Naive thymus-derived CD4-positive, alpha-beta T cell (primary cell): ENCODE data around the gene NGEF. TPM values are rescaled to one million over a fixed set of nuclear protein-coding genes. Genes with fewer than 3 reads are reported as not detected.

Experiments
- ATAC-seq: fragments of 150-1000 bp; cut with Tn5 transposase; 2 replicates; pipeline ENCODE4 v1.10.0; 2021; ENCODE audit warnings: mild to moderate bottlenecking, moderate library complexity
- CTCF ChIA-PET: fragments of 350-600 bp; sonication (Branson Sonifier 250); formaldehyde crosslinking; loops from one replicate; lab custom pipeline; 2021; ENCODE audit warnings: antibody characterized with exemption; lab: Charles Lee
- POLR2A ChIA-PET: fragments of 350-600 bp; sonication (Branson Sonifier 250); formaldehyde crosslinking; loops from one replicate; lab custom pipeline; 2021; ENCODE audit warnings: antibody characterized with exemption, inconsistent platforms; lab: Charles Lee
- DNase-seq, 9 donors: peaks; one replicate each; pipeline versions ENCODE4 v3.0.0 to v3.0.0-alpha.2; 2020 to 2022; ENCODE audit warnings: mixed read lengths in 1 of 9
- H3K27ac ChIP-seq: one replicate; pipeline ENCODE4 v1.7.0; 2013; ENCODE audit warnings: mild to moderate bottlenecking, low read depth, low read length, moderate library complexity
- H3K27me3 ChIP-seq, 2 donors: one replicate each; pipeline ENCODE4 v1.7.0; 2013; ENCODE audit warnings: low read length in 2 of 2, mild to moderate bottlenecking in 2 of 2, moderate library complexity in 2 of 2; ENCODE audit not compliant: control insufficient read depth in 2 of 2, insufficient read depth in 2 of 2
- H3K36me3 ChIP-seq, 3 experiments: 1 replicate in 2 of 3; 2 replicates in 1 of 3; pipeline ENCODE4 v1.7.0; 2013; ENCODE audit warnings: low read length in 3 of 3, mild to moderate bottlenecking in 3 of 3, moderate library complexity in 1 of 3; ENCODE audit not compliant: insufficient read depth in 3 of 3, control insufficient read depth in 2 of 3
- H3K4me1 ChIP-seq, 2 donors: one replicate each; pipeline ENCODE4 v1.7.0; 2013; ENCODE audit warnings: low read length in 2 of 2, mild to moderate bottlenecking in 2 of 2, moderate library complexity in 1 of 2; ENCODE audit not compliant: control insufficient read depth in 2 of 2, insufficient read depth in 2 of 2
- H3K4me3 ChIP-seq: 2 replicates; pipeline ENCODE4 v1.7.0; 2013; ENCODE audit warnings: mild to moderate bottlenecking, low read length
- H3K9me3 ChIP-seq, 3 experiments: 1 replicate in 2 of 3; 2 replicates in 1 of 3; pipeline ENCODE4 v1.7.0; 2013; ENCODE audit warnings: low read length in 3 of 3; ENCODE audit not compliant: control insufficient read depth in 2 of 3
- H3K27ac Mint-ChIP-seq, 9 donors: one replicate each; pipeline ENCODE4 v1.8.0; 2020 to 2022; ENCODE audit warnings: mixed read lengths in 9 of 9, mild to moderate bottlenecking in 8 of 9, moderate library complexity in 5 of 9, inconsistent platforms in 2 of 9
- H3K27me3 Mint-ChIP-seq, 5 donors: one replicate each; pipeline ENCODE4 v1.8.0; 2021 to 2022; ENCODE audit warnings: mixed read lengths in 5 of 5, mild to moderate bottlenecking in 1 of 5
- H3K36me3 Mint-ChIP-seq, 5 donors: one replicate each; pipeline ENCODE4 v1.8.0; 2020 to 2022; ENCODE audit warnings: mixed read lengths in 5 of 5, mild to moderate bottlenecking in 3 of 5, inconsistent platforms in 1 of 5
- H3K4me1 Mint-ChIP-seq, 7 donors: one replicate each; pipeline ENCODE4 v1.8.0; 2020 to 2022; ENCODE audit warnings: mixed read lengths in 7 of 7, mild to moderate bottlenecking in 3 of 7, inconsistent platforms in 1 of 7
- H3K4me3 Mint-ChIP-seq, 10 donors: one replicate each; pipeline ENCODE4 v1.8.0; 2020 to 2022; ENCODE audit warnings: mild to moderate bottlenecking in 10 of 10, mixed read lengths in 10 of 10, moderate library complexity in 6 of 10, inconsistent platforms in 2 of 10
- H3K9me3 Mint-ChIP-seq, 11 donors: one replicate each; pipeline ENCODE4 v1.8.0; 2020 to 2022; ENCODE audit warnings: mixed read lengths in 11 of 11, mild to moderate bottlenecking in 4 of 11, inconsistent platforms in 1 of 11, moderate library complexity in 1 of 11
- intact Hi-C, 2 donors: fragments of 100-400 bp; cut with micrococcal nuclease; formaldehyde crosslinking; loops; one replicate each; pipeline ENCODE4 v1.15.1; 2023
- polyA plus RNA-seq, 2 donors: library from polyadenylated mRNA; unstranded; fragments of 300-500 nt; fragmentation: Illumina TruSeq; gene quantifications; one replicate each; pipeline ENCODE4 v1.2.3, GENCODE V29; 2021
- total RNA-seq, 6 experiments: library from RNA in 5 of 6; stranded (reverse) in 5 of 6; gene quantifications; 1 replicate in 5 of 6; 2 replicates in 1 of 6; pipeline ENCODE4 v1.2.3 and lab custom pipeline; 2021 to 2026

NGEF gene
- total and polyA plus RNA-seq, 7 experiments from 2014 or later = not detected

- Mint-ChIP-seq H3K4me1 (peaks cover 0 to 2% (median 0%) of the 10 kb centered on the region in 7 donors), H3K4me3 (no peak overlapping the region), H3K27me3 (peaks cover 37 to 57% (median 43%) of the 10 kb centered on the region in 5 donors), H3K9me3 (peaks cover 0 to 6% (median 0%) of the 10 kb centered on the region in 11 donors), H3K27ac (no peak overlapping the region), H3K36me3 (no peaks in the 10 kb centered on the region)
- no peak for ATAC-seq
- H3K36me3 ChIP-seq = no peaks in the 10 kb centered on the region
- no peak for DNase-seq
- ChIA-PET CTCF (no interaction called here), POLR2A (no interaction called here)
- no peak overlapping the region for H3K27ac ChIP-seq
- no peaks in the 10 kb centered on the region for H3K4me1 ChIP-seq
- H3K4me3 ChIP-seq = no peak overlapping the region
- intact Hi-C loops = no loop called here
- H3K9me3 ChIP-seq = no peaks in the 10 kb centered on the region
- peaks cover 0 to 5% of the 10 kb centered on the region in 2 donors for H3K27me3 ChIP-seq
Measured at GRCh38 chr2:232920760-232921159, 92.3 kb downstream of the NGEF start.

- CTCF ChIA-PET = no interaction called here
- intact Hi-C loops = no loop called here
- H3K4me3 Mint-ChIP-seq = no peak overlapping the region
- H3K27ac Mint-ChIP-seq = no peak overlapping the region
- Histone ChIP-seq H3K4me3 (no peak overlapping the region), H3K9me3 (no peaks in the 10 kb centered on the region), H3K27ac (no peak overlapping the region), H3K4me1 (no peaks in the 10 kb centered on the region), H3K27me3 (peaks cover 0 to 3% of the 10 kb centered on the region in 2 donors), H3K36me3 (no peaks in the 10 kb centered on the region)
- H3K36me3 Mint-ChIP-seq = no peaks in the 10 kb centered on the region
- POLR2A ChIA-PET = no interaction called here
- peaks cover 0 to 2% (median 0%) of the 10 kb centered on the region in 7 donors for H3K4me1 Mint-ChIP-seq
- peaks cover 0 to 6% (median 0%) of the 10 kb centered on the region in 11 donors for H3K9me3 Mint-ChIP-seq
- DNase-seq (no peak), ATAC-seq (no peak)
- peaks cover 34 to 57% (median 40%) of the 10 kb centered on the region in 5 donors for H3K27me3 Mint-ChIP-seq
Measured at GRCh38 chr2:232920055-232920454, 93.0 kb downstream of the NGEF start.

- Mint-ChIP-seq H3K4me1 (peaks cover 0 to 2% (median 0%) of the 10 kb centered on the region in 7 donors), H3K36me3 (no peaks in the 10 kb centered on the region), H3K9me3 (peaks cover 0 to 4% (median 0%) of the 10 kb centered on the region in 11 donors), H3K4me3 (no peak overlapping the region), H3K27ac (no peak overlapping the region), H3K27me3 (peaks cover 28 to 53% (median 32%) of the 10 kb centered on the region in 5 donors)
- no peak overlapping the region for H3K27ac ChIP-seq
- ATAC-seq (no peak), DNase-seq (no peak)
- H3K27me3 ChIP-seq = no peaks in the 10 kb centered on the region
- ChIA-PET POLR2A (no interaction called here), CTCF (no interaction called here)
- intact Hi-C loops = no loop called here
- no peaks in the 10 kb centered on the region for H3K4me1 ChIP-seq
- H3K9me3 ChIP-seq = no peaks in the 10 kb centered on the region
- no peak overlapping the region for H3K4me3 ChIP-seq
- H3K36me3 ChIP-seq = no peaks in the 10 kb centered on the region
Measured at GRCh38 chr2:232919141-232919540, 93.9 kb downstream of the NGEF start.

GRCh38 chr2:232913903-232914302, 99.2 kb downstream of the NGEF start:
- ChIA-PET POLR2A (no interaction called here), CTCF (interaction anchor here (0.8 kb wide), 1 partner anchor 29 kb away, joined by 3 read pairs; no protein-coding TSS in a partner anchor)
- H3K9me3 Mint-ChIP-seq = peaks cover 0 to 34% (median 19%) of the 10 kb centered on the region in 11 donors
- ATAC-seq (no peak), DNase-seq (no peak)
- intact Hi-C loops = no loop called here
- no peak overlapping the region for H3K27ac Mint-ChIP-seq
- no peaks in the 10 kb centered on the region for H3K9me3 ChIP-seq
- H3K4me1 ChIP-seq = no peaks in the 10 kb centered on the region
- no peak overlapping the region for H3K4me3 Mint-ChIP-seq
- no peak overlapping the region for H3K4me3 ChIP-seq
- H3K36me3 ChIP-seq = no peaks in the 10 kb centered on the region
- H3K27me3 Mint-ChIP-seq = peaks cover 28 to 58% (median 51%) of the 10 kb centered on the region in 5 donors
- H3K36me3 Mint-ChIP-seq = peaks cover 0 to 19% (median 0%) of the 10 kb centered on the region in 5 donors
- no peak overlapping the region for H3K27ac ChIP-seq
- H3K27me3 ChIP-seq = no peaks in the 10 kb centered on the region
- no peaks in the 10 kb centered on the region for H3K4me1 Mint-ChIP-seq

DNA sequence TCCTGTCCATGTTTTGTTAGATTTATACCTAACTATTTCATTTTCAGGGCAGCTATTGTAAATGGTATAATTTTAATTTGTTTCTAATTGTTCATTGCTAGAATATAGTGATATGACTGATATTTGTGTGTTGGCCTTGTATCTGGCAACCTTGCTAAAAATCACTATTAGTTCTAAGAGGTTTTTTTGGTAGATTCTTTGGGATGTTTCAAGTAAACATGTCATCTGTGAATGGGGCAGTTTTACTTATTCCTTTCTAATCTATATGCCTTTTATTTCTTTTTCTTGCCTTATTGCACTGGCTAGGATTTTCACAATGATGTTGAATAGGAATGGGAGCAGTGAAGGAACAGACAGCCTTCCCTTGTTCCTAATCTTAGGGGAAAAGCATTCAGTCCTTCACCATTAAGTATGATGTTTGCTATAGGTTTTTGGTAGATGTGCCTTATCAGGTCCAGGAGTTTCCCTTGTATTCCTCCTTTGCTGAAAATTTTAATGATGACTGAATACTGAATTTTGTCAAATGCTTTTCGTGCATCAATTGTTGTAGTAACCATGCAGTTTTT, 101.3 kb downstream of the NGEF start:
- H3K4me3 Mint-ChIP-seq = no peak overlapping the region
- CTCF ChIA-PET = no interaction called here
- H3K9me3 Mint-ChIP-seq = peaks cover 0 to 34% (median 19%) of the 10 kb centered on the region in 11 donors
- peaks cover 27 to 54% (median 47%) of the 10 kb centered on the region in 5 donors for H3K27me3 Mint-ChIP-seq
- H3K36me3 Mint-ChIP-seq = peaks cover 0 to 19% (median 0%) of the 10 kb centered on the region in 5 donors
- ATAC-seq (no peak), DNase-seq (no peak)
- H3K36me3 ChIP-seq = no peaks in the 10 kb centered on the region
- H3K27me3 ChIP-seq = no peaks in the 10 kb centered on the region
- H3K4me1 Mint-ChIP-seq = no peaks in the 10 kb centered on the region
- no peaks in the 10 kb centered on the region for H3K4me1 ChIP-seq
- no peak overlapping the region for H3K27ac ChIP-seq
- H3K9me3 ChIP-seq = no peaks in the 10 kb centered on the region
- no peak overlapping the region for H3K27ac Mint-ChIP-seq
- POLR2A ChIA-PET = no interaction called here
- intact Hi-C loops = no loop called here
- no peak overlapping the region for H3K4me3 ChIP-seq

- ChIA-PET CTCF (no interaction called here), POLR2A (no interaction called here)
- Mint-ChIP-seq H3K27me3 (peaks cover 19 to 43% (median 42%) of the 10 kb centered on the region in 5 donors), H3K9me3 (peaks cover 0 to 34% (median 19%) of the 10 kb centered on the region in 11 donors), H3K4me3 (no peak overlapping the region), H3K27ac (no peak overlapping the region), H3K4me1 (no peaks in the 10 kb centered on the region), H3K36me3 (peaks cover 0 to 19% (median 0%) of the 10 kb centered on the region in 5 donors)
- no peaks in the 10 kb centered on the region for H3K27me3 ChIP-seq
- no peaks in the 10 kb centered on the region for H3K9me3 ChIP-seq
- no peak overlapping the region for H3K27ac ChIP-seq
- H3K4me1 ChIP-seq = no peaks in the 10 kb centered on the region
- no peak for ATAC-seq
- no peak overlapping the region for H3K4me3 ChIP-seq
- DNase-seq = no peak
- intact Hi-C loops = no loop called here
- no peaks in the 10 kb centered on the region for H3K36me3 ChIP-seq
Measured at GRCh38 chr2:232910376-232910775, 102.7 kb downstream of the NGEF start.

GRCh38 chr2:232908695-232909094, 104.4 kb downstream of the NGEF start:
- H3K27me3 ChIP-seq = no peaks in the 10 kb centered on the region
- ChIA-PET CTCF (no interaction called here), POLR2A (no interaction called here)
- H3K9me3 ChIP-seq = no peaks in the 10 kb centered on the region
- Mint-ChIP-seq H3K27me3 (peaks cover 19 to 38% (median 34%) of the 10 kb centered on the region in 5 donors), H3K4me3 (no peak overlapping the region), H3K36me3 (peaks cover 0 to 19% (median 0%) of the 10 kb centered on the region in 5 donors), H3K4me1 (no peaks in the 10 kb centered on the region), H3K27ac (no peak overlapping the region), H3K9me3 (peaks cover 0 to 34% (median 19%) of the 10 kb centered on the region in 11 donors)
- no peak overlapping the region for H3K4me3 ChIP-seq
- no peak overlapping the region for H3K27ac ChIP-seq
- H3K36me3 ChIP-seq = no peaks in the 10 kb centered on the region
- intact Hi-C loops = no loop called here
- ATAC-seq = no peak
- H3K4me1 ChIP-seq = no peaks in the 10 kb centered on the region
- DNase-seq = no peak
